Muscle layer of colon (tissue), 2 donors: ENCODE measurements around the gene IGFBP6.

ENCODE experiments used
- H3K27ac ChIP-seq: one replicate; pipeline ENCODE4 v1.7.0; 2013; ENCODE audit warnings: low read depth, mild to moderate bottlenecking, low read length, moderate library complexity
- H3K27me3 ChIP-seq, 2 donors: one replicate each; pipeline ENCODE4 v1.7.0; 2013; ENCODE audit warnings: low read length in 2 of 2, mild to moderate bottlenecking in 2 of 2; ENCODE audit not compliant: insufficient read depth in 2 of 2, control insufficient read depth in 1 of 2
- H3K36me3 ChIP-seq: one replicate; pipeline ENCODE4 v1.7.0; 2013; ENCODE audit warnings: mild to moderate bottlenecking, low read length; ENCODE audit not compliant: insufficient read depth
- H3K4me1 ChIP-seq: one replicate; pipeline ENCODE4 v1.7.0; 2013; ENCODE audit warnings: mild to moderate bottlenecking, low read length; ENCODE audit not compliant: insufficient read depth
- H3K4me3 ChIP-seq, 2 donors: one replicate each; pipeline ENCODE4 v1.7.0; 2013; ENCODE audit warnings: low read length in 2 of 2, low read depth in 1 of 2, mild to moderate bottlenecking in 1 of 2, moderate library complexity in 1 of 2
- H3K9ac ChIP-seq: one replicate; pipeline ENCODE4 v1.7.0; 2013; ENCODE audit warnings: low read length
- H3K9me3 ChIP-seq: one replicate; pipeline ENCODE4 v1.7.0; 2013; ENCODE audit warnings: mild to moderate bottlenecking, low read length
- donor health status: abdominal sarcoma.
- donor health status: Adenocarcinoma of cecum.

Gene IGFBP6

GRCh38 chr12:53096089-53096741 is 1.3 kb upstream of the IGFBP6 start:
- no peaks in the 10 kb centered on the region for H3K36me3 ChIP-seq
- peak overlapping the region; percentile 57 for H3K9ac ChIP-seq
- H3K27me3 ChIP-seq = no peaks in the 10 kb centered on the region
- H3K9me3 ChIP-seq = no peaks in the 10 kb centered on the region
- H3K27ac ChIP-seq = no peak overlapping the region
- H3K4me3 ChIP-seq = peak overlapping the region in 1 of 2 donors; percentile 75
- H3K4me1 ChIP-seq = peaks cover 16% of the 10 kb centered on the region

- no peaks in the 10 kb centered on the region for H3K36me3 ChIP-seq
- H3K9me3 ChIP-seq = no peaks in the 10 kb centered on the region
- H3K9ac ChIP-seq = peak overlapping the region; percentile 57
- H3K4me3 ChIP-seq = peak overlapping the region in 1 of 2 donors; percentile 75
- H3K27ac ChIP-seq = peak overlapping the region; percentile 90
- peaks cover 16% of the 10 kb centered on the region for H3K4me1 ChIP-seq
- H3K27me3 ChIP-seq = no peaks in the 10 kb centered on the region
Measured at GRCh38 chr12:53096759-53097158, 708 bp upstream of the IGFBP6 start.

- Histone ChIP-seq H3K9me3 (no peaks in the 10 kb centered on the region), H3K27me3 (no peaks in the 10 kb centered on the region), H3K36me3 (no peaks in the 10 kb centered on the region), H3K27ac (peak overlapping the region; percentile 90), H3K4me3 (peak overlapping the region; percentile 75 to 96), H3K4me1 (peaks cover 16% of the 10 kb centered on the region), H3K9ac (peak overlapping the region; percentile 57)
Measured at GRCh38 chr12:53097207-53097563, 282 bp upstream of the IGFBP6 start.

- no peaks in the 10 kb centered on the region for H3K36me3 ChIP-seq
- H3K27me3 ChIP-seq = no peaks in the 10 kb centered on the region
- H3K9me3 ChIP-seq = no peaks in the 10 kb centered on the region
- peaks cover 16% of the 10 kb centered on the region for H3K4me1 ChIP-seq
- H3K4me3 ChIP-seq = peak overlapping the region in 1 of 2 donors; percentile 75
- peak overlapping the region; percentile 49 for H3K9ac ChIP-seq
- H3K27ac ChIP-seq = peak overlapping the region; percentile 90
Measured at GRCh38 chr12:53098354-53098981, 1.0 kb downstream of the IGFBP6 start.

GRCh38 chr12:53099071-53099882 is 1.8 kb downstream of the IGFBP6 start:
- Histone ChIP-seq H3K9ac (peak overlapping the region; percentile 49), H3K36me3 (no peaks in the 10 kb centered on the region), H3K27ac (peak overlapping the region; percentile 90), H3K9me3 (no peaks in the 10 kb centered on the region), H3K4me3 (peak overlapping the region in 1 of 2 donors; percentile 75), H3K4me1 (peaks cover 16% of the 10 kb centered on the region), H3K27me3 (no peaks in the 10 kb centered on the region)

- no peaks in the 10 kb centered on the region for H3K36me3 ChIP-seq
- no peak overlapping the region for H3K27ac ChIP-seq
- peaks cover 16% of the 10 kb centered on the region for H3K4me1 ChIP-seq
- H3K27me3 ChIP-seq = no peaks in the 10 kb centered on the region
- H3K4me3 ChIP-seq = no peak overlapping the region
- no peak overlapping the region for H3K9ac ChIP-seq
- no peaks in the 10 kb centered on the region for H3K9me3 ChIP-seq
Measured at GRCh38 chr12:53100466-53101151, 3.1 kb downstream of the IGFBP6 start.

GRCh38 chr12:53101266-53101665 is 3.8 kb downstream of the IGFBP6 start:
- H3K36me3 ChIP-seq = no peaks in the 10 kb centered on the region
- no peak overlapping the region for H3K27ac ChIP-seq
- H3K4me3 ChIP-seq = no peak overlapping the region
- H3K9ac ChIP-seq = no peak overlapping the region
- H3K4me1 ChIP-seq = peaks cover 16% of the 10 kb centered on the region
- no peaks in the 10 kb centered on the region for H3K9me3 ChIP-seq
- H3K27me3 ChIP-seq = no peaks in the 10 kb centered on the region

- Histone ChIP-seq H3K9ac (no peak overlapping the region), H3K27me3 (no peaks in the 10 kb centered on the region), H3K4me3 (no peak overlapping the region), H3K36me3 (no peaks in the 10 kb centered on the region), H3K27ac (no peak overlapping the region), H3K4me1 (peaks cover 12% of the 10 kb centered on the region), H3K9me3 (no peaks in the 10 kb centered on the region)
Measured at GRCh38 chr12:53101931-53102781, 4.7 kb downstream of the IGFBP6 start.

GRCh38 chr12:53102883-53103807 is 5.7 kb downstream of the IGFBP6 start, which contains the start of gene SOAT2:
TSS of gene SOAT2 (plus strand) at chr12:53103486. CDS start at chr12:53103578, 92 bp downstream.
- no peak within 1 kb of the TSS for H3K9ac ChIP-seq

GRCh38 chr12:53103860-53104305 is 6.4 kb downstream of the IGFBP6 start:
- no peak overlapping the region for H3K4me3 ChIP-seq
- peaks cover 5% of the 10 kb centered on the region for H3K4me1 ChIP-seq
- H3K27ac ChIP-seq = no peak overlapping the region
- H3K9me3 ChIP-seq = no peaks in the 10 kb centered on the region
- no peak overlapping the region for H3K9ac ChIP-seq
- H3K27me3 ChIP-seq = no peaks in the 10 kb centered on the region
- no peaks in the 10 kb centered on the region for H3K36me3 ChIP-seq

More at GRCh38 chr12:53102883-53103807, 5.7 kb downstream of the IGFBP6 start, which contains the start of gene SOAT2:
- H3K4me3 ChIP-seq = no peak within 1 kb of the TSS
- no peak within 1 kb of the TSS for H3K27ac ChIP-seq
- H3K36me3 ChIP-seq = no peaks in the 10 kb centered on the region
- H3K4me1 ChIP-seq = peaks cover 7% of the 10 kb centered on the region
- H3K9me3 ChIP-seq = no peaks in the 10 kb centered on the region
- no peaks in the 10 kb centered on the region for H3K27me3 ChIP-seq
